Measurements from ENCODE around the gene SNAP25. TPM values are rescaled to one million over a fixed set of nuclear protein-coding genes. Genes with fewer than 3 reads are reported as not detected.

The SNAP25 gene
- total RNA-seq, 1 experiment from 2014 or later: not detected

- peaks cover 66% of the 10 kb centered on the region for H3K27me3 ChIP-seq (ENCODE audit: low read length)
- POLR2A ChIA-PET (ENCODE audit: unreplicated experiment): no interaction called here
- intact Hi-C loops (cut with micrococcal nuclease): no loop called here
Measured at GRCh38 chr20:10171864-10172751, 46.5 kb upstream of the SNAP25 start.

GRCh38 chr20:10172998-10173655, 45.5 kb upstream of the SNAP25 start:
- ChIA-PET CTCF (no interaction called here), POLR2A (ENCODE audit: unreplicated experiment) (no interaction called here)
- H3K4me2 ChIP-seq (ENCODE audit: low read length): peak overlapping the region; percentile 85
- H3K4me1 ChIP-seq (ENCODE audit: insufficient read depth, low read length): peaks cover 10% of the 10 kb centered on the region; the same call in 1 of the 2 replicates
- no TSS peak for BruUV-seq (replicated peaks)
- no peak for DNase-seq
- TF ChIP-seq EZH2 (IDR thresholded peaks at IDR 0.05; ENCODE audit: low read length, unreplicated experiment): no peak
- TF ChIP-seq CTCF (conservative IDR thresholded peaks at IDR 0.05; ENCODE audit: low read depth, low read length): no peak
- no peak for TF ChIP-seq EZH2phosphoT487 (IDR thresholded peaks at IDR 0.05; ENCODE audit: borderline replicate concordance, low read length)
- H3K79me2 ChIP-seq (ENCODE audit: low read length): no peaks in the 10 kb centered on the region
- no peaks in the 10 kb centered on the region for H3K36me3 ChIP-seq (ENCODE audit: low read depth, low read length)
- H3F3A ChIP-seq (ENCODE audit: low read length, unreplicated experiment): no peaks in the 10 kb centered on the region
- H3K27me3 ChIP-seq (ENCODE audit: low read length): peaks cover 66% of the 10 kb centered on the region
- peak overlapping the region; percentile 79 for H2AFZ ChIP-seq (ENCODE audit: low read length)
- no peaks in the 10 kb centered on the region for H4K20me1 ChIP-seq (ENCODE audit: low read length)
- no peak for ATAC-seq
- H3K4me3 ChIP-seq (ENCODE audit: low read length): peak overlapping the region; percentile 65
- H3K9me2 ChIP-seq (replicated peaks; ENCODE audit: low read length): no peaks in the 10 kb centered on the region
- H3K9me3 ChIP-seq (ENCODE audit: low read length): no peaks in the 10 kb centered on the region
- intact Hi-C loops (cut with micrococcal nuclease): no loop called here
- H3K27ac ChIP-seq (ENCODE audit: low read length): no peak overlapping the region
- H3K9ac ChIP-seq (ENCODE audit: low read length): no peak overlapping the region

More at GRCh38 chr20:10171864-10172751, 46.5 kb upstream of the SNAP25 start:
- DNase-seq (peak; percentile 60), ATAC-seq (peak; percentile 97)
- BruUV-seq (replicated peaks): no TSS peak
- TF ChIP-seq EZH2 (IDR thresholded peaks at IDR 0.05; ENCODE audit: low read length, unreplicated experiment) (no peak), CTCF (conservative IDR thresholded peaks at IDR 0.05; ENCODE audit: low read depth, low read length) (no peak; the same call in 1 of the 2 replicates), EZH2phosphoT487 (IDR thresholded peaks at IDR 0.05; ENCODE audit: borderline replicate concordance, low read length) (no peak)
- Histone ChIP-seq H3K4me1 (ENCODE audit: insufficient read depth, low read length) (peaks cover 10% of the 10 kb centered on the region; the same call in 1 of the 2 replicates), H3K9me3 (ENCODE audit: low read length) (no peaks in the 10 kb centered on the region), H3K4me3 (ENCODE audit: low read length) (peak overlapping the region; percentile 65), H3K79me2 (ENCODE audit: low read length) (no peaks in the 10 kb centered on the region), H3K4me2 (ENCODE audit: low read length) (peak overlapping the region; percentile 85), H3F3A (ENCODE audit: low read length, unreplicated experiment) (no peaks in the 10 kb centered on the region), H3K36me3 (ENCODE audit: low read depth, low read length) (no peaks in the 10 kb centered on the region), H2AFZ (ENCODE audit: low read length) (peak overlapping the region; percentile 79), H3K9me2 (replicated peaks; ENCODE audit: low read length) (no peaks in the 10 kb centered on the region), H3K27ac (ENCODE audit: low read length) (no peak overlapping the region), H3K9ac (ENCODE audit: low read length) (peak overlapping the region; percentile 26; the same call in 1 of the 2 replicates), H4K20me1 (ENCODE audit: low read length) (no peaks in the 10 kb centered on the region)
- CTCF ChIA-PET: no interaction called here
